HG02642 (cell line): ENCODE results near the gene RAD51AP1.
"Not testable (repeated sequence)": the region's sequence is repeated elsewhere in the genome, so short reads cannot be mapped to it uniquely, and the experiment has no call there.

Source experiments
- ATAC-seq: cut with Tn5 transposase; IDR thresholded peaks from one replicate; pipeline ENCODE4 v1.9.1; 2021; ENCODE audit warnings: mild to moderate bottlenecking; ENCODE audit not compliant: unreplicated experiment, poor library complexity

RAD51AP1 gene, protein sequence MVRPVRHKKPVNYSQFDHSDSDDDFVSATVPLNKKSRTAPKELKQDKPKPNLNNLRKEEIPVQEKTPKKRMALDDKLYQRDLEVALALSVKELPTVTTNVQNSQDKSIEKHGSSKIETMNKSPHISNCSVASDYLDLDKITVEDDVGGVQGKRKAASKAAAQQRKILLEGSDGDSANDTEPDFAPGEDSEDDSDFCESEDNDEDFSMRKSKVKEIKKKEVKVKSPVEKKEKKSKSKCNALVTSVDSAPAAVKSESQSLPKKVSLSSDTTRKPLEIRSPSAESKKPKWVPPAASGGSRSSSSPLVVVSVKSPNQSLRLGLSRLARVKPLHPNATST

DNA sequence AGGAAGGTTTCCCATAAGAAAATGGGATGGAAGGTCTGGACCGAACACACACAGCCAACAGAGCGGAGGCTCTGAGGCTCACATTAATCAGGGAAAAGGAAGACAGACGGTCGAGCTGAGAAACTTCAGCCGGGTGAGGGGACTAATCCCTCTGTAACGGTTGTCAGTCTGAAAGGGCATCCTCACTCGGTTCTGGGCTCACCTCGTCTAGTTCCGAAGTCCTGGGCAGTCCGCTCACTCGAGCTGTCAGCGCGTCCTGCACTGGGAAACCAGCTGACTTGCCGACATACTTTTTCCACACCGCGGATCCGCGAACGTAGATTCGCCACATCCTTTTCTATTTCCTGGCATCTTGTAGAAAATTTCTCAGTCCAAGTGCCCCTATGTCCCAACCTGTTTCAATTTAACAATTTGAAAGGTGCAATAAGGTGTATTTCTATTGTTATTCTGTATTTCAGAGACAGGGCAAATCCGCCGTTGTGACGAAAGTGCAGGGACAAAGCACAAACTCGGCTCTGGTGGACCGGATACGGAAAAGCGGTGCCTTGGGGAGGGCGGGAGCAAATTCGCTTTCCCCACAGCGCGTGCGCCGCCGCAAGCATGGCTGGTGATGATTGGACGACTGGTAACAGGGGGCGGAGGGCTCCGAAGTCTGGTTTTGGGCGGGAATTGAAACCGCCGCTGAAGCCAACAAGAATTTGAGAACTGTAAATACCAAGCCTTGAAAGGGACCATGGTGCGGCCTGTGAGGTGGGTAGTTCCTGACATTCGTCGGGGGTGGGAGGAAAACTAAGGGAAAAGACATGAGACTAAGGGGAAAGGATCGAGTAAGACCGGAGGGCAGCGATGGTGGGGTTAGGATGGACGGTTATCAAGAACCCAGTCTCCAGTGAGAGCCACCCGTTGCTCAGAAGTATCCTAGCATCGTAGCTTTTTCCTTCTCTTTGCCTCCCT lies at the start of gene RAD51AP1:
TSS of gene RAD51AP1 (plus strand) at position 684 of the 954 bp plus-strand sequence. CDS start at position 734, 50 bp downstream.
- ATAC-seq = peak; percentile 91

DNA sequence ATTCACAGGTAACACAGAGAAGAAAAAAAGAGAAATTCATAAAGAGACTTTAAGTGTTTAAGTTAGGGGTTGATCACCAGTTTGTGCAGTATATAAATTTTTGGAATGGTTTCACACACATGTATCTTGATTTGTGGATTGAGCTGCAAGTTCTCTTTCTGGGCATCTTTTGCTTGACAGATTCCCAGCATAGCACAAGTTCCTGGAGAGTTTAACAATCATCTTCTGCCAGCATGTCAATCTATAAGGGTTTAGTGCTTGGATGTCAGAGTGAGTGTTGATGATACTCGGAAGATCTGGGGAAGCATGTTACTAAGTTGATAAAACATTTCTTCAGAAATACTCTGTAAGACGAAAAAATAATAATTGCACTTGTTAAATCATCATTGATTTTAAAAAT lies 49.1 kb upstream of the RAD51AP1 start:
- ATAC-seq = no peak

DNA sequence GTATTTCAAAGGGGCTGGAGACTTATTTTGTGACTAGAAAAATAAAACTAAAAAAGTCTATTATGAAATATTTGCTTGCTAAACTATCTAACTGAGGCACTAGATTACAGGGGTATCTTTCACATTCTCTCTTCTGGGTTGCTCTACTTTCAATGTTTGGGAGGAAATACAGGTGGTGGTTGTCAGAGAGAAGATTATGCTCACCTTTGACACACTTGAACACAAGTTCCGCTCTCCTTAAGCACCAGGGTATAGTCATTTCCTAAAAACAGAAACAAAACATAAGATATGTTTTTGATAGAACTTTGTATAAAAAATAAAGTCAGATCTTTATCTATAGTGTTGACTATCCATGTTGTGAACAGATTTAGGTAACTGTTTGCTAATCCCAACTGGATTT lies 47.7 kb upstream of the RAD51AP1 start:
- no peak for ATAC-seq

DNA sequence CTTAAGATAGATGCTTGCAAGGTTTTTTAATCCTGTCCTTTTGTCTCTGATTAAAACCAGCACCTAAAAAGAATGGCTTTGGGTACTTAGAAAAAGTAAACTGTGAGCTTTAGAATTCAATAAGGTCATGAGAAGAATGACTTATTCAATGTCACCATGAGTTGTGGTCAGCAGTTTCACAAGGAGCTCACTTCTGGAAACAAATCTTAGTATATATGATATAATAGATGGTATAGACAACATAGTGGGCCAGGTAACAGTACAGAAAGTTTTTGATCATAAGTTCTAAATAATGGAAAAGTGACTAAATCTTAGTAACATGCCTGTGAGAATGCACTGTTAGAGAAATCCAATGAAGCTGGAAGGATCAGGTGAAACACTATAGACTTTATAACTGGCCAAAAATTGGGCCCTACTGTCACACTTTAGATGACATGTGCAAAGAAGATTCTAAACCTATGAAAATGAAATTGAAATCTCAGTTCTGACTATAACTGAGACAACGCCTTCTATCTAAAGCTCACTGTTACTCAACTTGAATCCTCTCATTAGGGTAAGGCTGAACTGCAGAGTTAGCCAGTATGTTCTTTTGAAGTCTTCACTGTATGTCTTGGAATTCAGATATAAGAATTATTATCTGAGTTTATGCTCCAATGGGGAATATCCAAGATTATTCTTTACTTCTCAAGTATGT lies 42.4 kb upstream of the RAD51AP1 start:
- ATAC-seq = peak; percentile 69

DNA sequence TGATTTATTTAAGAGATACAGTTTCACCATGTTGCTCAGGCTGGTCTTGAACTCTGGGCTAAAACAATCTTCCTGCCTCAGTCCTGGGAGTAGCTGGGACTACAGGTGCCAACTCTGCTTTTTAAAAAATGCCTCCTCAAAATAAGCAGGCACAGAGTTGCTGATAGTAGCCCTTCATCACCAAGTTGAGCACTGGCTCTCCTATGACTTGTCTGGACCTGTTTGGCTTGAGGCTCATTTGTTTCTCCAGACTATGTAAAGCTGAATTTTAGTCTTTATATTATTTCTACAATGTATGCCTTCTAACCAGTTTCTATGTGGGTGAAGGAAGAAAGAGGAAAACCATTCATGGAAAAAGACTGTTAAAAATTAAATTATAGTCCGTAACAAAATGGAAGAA lies 39.5 kb upstream of the RAD51AP1 start:
- ATAC-seq = no peak

DNA sequence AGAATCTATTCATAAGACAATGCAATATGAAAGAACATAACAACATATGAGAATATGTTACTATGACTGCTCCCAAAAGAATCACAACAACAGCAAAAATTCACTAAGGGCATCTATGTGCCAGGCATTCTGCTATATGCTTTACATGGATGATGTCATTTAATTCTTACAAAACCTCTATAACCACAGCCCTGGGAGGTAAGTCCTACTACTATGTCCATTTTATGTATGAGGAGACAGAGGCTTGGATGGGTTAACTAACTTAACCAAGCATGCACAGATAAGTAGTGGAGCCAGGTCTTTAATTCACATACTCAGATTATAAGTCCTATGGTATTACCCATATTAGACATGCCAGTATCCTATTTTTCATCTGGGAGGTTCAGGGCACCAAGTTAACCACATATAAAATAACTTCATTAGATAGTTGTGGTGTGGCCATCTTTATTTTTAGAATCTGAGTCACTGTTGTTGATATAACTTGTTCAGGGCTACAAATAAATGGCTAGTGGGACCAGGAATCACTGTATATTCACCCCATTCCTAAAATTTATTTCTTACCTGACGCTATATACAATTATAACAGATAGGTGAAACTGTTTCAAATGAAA lies 33.2 kb upstream of the RAD51AP1 start:
- no peak for ATAC-seq

DNA sequence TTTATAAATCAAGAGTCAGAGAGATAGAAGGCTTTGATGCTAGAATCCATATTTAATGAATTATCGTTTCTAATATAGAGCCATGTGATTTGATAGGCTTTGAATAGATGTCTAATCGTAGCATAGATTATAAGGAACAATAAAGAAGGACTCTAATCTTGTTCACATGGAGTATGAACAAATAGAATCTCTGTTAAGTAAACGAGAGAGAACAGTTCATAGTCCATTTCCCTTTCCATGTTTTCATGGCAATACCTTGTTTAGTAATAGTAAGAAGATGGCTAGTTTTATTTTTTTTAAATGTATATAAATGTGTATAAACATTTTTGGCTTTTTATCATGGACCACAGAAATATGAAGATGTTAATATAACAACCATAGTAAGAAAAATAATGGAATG lies 32.3 kb upstream of the RAD51AP1 start:
- no peak for ATAC-seq

DNA sequence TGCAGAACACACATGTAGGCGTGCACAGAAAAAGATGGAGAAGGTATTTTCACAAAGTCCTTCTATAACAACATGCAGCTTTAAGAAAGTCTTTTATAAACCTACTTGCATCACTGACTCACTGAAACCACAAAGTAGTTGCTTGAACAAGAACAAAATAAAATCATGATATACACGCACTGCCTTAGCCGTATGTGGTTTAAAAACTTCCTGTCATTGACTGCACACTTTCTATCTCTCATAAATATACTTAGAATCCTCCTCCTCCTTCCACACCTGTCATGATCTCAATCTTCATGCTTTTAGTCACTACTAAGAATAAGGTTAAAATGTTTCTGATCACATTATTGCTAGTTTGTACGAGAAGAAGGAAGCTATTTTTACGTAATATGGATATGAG lies 31.8 kb upstream of the RAD51AP1 start:
- ATAC-seq = peak; percentile 62

DNA sequence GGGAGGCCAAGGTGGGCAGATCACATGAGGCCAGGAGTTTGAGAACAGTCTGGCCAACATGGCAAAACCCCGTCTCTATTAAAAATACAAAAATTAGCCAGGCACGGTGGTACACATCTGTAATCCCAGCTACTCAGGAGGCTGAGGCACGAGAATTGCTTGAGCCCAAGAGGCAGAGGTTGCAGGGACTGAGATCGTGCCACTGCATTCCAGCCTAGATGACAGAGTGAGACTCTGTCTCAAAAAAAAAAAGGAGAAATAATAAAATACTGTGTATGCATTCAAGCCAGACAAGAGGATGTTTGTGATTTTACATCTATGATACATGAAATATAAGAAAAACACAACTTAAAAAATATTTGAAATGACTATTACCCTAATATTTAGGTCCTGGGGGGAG lies 30.2 kb upstream of the RAD51AP1 start:
- not testable (repeated sequence) for ATAC-seq

DNA sequence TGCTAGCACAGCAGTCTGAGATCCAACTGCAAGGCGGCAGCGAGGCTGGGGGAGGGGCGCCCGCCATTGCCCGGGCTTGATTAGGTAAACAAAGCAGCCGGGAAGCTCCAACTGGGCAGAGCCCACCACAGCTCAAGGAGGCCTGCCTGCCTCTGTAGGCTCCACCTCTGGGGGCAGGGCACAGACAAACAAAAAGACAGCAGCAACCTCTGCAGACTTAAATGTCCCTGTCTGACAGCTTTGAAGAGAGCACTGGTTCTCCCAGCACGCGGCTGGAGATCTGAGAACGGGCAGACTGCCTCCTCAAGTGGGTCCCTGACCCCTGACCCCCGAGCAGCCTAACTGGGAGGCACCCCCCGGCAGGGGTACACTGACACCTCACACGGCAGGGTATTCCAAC lies 29.4 kb upstream of the RAD51AP1 start:
- not testable (repeated sequence) for ATAC-seq

DNA sequence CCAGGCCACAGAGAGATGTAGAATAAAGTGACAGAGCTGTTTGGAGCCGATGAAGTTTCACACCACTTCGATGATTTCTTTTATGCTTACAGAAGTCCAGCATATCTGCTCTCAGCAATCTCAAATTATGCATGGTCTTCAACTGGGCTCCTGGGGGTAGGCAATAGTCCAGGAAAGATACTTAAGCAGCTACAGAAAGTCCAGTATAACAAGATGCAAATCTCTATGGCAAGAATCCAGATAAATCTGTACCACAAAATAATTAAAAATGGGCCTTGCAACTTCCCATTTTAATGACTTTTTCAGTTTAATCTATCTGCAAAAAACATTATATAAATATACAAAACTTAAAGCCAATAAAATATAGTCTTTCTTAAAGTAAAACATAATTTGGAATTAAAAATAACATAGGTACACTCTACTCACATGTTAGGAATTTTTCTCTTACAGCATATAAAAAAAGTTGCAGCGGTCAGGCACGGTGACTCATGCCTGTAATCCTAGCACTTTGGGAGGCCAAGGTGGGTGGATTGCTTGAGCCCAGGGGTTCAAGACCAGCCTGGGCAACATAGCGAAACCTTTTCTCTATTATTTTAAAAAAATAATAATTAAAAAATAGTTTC lies 20.5 kb upstream of the RAD51AP1 start:
- no peak for ATAC-seq

DNA sequence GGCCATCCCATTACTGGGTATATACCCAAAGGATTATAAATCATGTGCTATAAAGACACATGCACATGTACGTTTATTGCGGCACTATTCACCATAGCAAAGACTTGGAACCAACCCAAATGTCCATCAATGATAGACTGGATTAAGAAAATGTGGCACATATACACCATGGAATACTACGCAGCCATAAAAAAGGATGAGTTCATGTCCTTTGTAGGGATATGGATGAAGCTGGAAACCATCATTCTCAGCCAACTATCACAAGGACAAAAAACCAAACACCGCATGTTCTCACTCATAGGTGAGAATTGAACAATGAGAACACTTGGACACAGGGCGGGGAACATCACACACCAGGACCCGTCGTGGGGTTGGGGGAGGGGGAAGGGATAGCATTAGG lies 15.2 kb upstream of the RAD51AP1 start:
- ATAC-seq = not testable (repeated sequence)

DNA sequence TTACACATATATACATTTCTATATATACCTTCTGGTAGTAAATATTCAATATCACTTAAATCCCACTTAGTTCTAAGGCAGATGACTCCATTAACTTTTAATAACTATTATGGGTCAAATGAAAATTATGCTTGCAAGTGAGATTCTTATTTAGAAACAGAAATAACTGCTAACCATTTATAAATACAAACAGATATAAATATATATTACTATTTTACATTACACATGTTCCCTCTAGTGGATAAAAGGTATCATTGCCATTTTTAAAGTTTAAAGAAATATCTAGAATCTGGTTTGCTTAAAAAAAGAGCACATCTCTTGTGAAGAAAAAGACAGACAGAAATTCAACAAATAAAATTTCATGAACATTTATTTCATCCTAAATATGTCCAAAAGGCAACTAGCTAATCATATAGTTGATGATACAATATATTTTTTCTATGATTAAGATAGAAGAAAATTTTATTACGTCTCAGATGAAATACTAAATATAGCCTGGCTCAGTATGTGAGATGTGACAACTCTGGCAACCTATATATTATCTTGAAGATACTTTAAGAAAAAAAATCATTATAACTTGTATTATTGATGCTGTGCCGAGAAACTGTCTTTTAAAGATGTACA lies 11.7 kb upstream of the RAD51AP1 start:
- no peak for ATAC-seq

DNA sequence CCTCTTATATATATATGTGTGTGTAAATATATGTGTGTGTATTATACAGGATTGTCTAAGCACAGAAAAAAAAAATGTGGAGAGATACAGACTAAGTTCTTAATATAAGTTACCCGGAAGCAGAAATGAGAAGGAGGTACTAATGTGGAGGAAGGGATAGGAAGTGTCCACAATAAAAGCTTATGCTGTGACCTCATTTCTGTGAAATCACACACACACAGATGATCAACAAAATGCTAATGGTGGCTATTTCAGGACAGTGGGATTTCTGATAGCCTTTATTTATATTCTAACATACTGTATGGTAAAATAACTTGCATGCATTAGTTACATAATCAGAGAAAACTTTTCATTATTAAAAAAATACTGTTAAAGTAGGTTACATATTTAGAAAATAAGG lies 8.5 kb upstream of the RAD51AP1 start:
- ATAC-seq = no peak

DNA sequence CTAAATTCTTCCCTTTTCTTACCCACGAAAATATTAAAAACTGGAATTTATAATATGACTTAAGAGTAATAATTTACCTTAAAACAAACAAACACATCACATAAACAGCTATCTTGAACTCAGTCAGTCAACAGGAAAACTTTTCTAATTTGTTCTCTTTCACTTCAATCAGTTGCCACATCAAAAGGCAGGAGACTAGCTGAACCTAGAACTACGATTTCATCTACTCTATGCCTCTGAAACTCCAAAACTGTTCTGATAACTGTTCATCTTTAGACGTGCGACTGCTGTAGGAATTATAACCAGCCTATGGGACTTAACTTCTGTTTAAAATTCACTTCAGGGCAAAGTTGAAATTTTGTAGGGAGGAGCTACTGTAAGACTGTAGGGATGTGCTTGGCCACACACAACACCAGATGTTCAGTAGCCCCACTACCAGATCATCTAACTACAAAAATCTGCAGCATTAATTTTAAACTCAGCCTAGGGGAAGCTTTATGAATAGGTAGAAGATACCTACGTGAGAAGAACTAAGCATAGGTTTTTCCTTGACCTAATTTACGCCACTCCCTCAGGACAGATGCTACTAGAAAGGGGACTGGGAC lies 7.6 kb upstream of the RAD51AP1 start:
- no peak for ATAC-seq

DNA sequence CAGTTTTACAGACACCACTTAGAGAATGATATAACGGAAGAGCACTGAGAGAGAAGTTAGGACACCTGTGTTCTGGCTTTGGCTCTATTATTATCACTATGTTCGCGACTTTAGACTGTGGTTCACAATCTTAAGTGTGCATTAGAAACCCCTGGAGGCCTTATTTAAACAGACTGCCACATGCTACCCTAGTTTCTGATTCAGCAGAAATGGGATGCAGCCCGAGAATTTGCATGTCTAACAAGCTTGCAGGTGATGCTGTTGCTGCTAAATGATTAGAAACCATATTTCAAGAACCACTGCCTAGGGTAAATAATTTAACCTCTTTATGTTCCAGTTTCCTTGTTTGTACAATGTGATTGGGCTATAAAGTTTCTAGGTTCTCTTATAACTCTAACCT lies 3.6 kb upstream of the RAD51AP1 start:
- no peak for ATAC-seq

DNA sequence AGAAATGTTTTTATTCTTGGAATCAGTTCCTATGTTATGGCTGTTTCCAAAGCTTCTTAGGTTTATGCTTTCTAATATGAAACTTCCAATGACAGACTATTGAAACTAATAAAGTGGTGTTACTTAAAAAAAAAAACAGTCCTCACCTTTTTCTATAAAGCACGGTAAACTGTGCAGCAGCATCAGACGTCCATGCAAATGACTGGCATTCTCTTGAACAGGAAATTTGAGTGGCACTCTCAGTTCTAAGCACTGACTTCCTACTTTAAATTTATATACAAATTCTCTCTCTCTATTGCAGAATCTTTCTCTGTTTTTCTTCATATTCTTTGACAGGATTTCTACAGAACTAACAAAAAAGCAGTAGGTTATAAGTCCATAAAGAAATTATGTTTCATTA lies 2.8 kb upstream of the RAD51AP1 start:
- no peak for ATAC-seq

DNA sequence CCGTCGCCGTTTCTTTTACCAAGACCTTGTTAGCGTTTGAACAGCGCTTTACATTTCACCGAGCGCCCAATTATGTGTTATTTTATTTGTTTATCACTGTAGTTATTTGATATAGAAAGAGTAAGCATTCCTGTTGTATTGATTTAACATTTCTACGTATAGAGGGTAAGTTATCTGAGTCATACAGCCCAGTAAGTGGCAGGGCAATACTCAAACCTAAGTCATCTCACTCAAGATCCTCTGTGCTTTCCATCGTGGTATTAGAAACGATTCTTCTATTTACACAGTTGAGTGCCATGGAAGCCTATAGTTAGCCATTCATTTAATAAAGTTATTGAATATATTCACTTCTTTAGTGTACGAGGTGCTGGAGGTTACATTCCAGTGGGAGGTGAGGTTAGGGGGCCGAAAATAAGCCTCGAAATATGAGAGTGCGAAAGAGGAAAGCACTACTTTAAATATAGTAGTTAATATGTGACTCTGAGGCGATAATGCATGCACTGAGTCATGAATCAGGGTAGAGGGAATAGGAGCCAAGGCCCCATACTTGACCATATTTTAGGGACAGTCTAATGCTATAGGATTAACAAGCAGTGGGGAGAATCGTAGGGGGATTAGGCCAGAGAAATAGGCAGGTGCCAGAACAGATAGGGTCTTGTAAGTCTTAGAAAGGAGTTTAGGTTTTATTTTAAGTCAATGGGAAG lies 629 bp downstream of the RAD51AP1 start:
- no peak for ATAC-seq

DNA sequence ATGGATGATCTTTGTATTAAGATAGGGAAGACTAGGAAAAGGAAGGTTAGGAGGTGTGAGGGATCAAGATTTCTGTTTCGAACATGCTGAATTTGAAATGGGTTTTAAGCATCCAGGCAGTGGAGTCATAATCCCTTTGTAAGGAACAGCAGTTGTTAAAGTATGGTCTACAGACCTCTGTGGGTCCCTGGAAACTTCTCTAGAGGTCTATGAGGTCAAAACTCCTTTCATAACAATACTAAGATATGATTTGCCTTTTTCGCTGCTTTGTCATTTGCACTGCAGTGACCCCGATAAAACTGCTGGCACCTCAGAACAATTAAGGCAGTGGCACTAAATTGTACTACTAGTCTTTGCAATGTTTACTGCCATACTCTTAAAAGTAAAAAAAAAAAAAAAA lies 1.5 kb downstream of the RAD51AP1 start:
- ATAC-seq = no peak
